GM12878 (cell line): ENCODE results near the gene UNC5B. TPM values are rescaled to one million over a fixed set of nuclear protein-coding genes. Genes with fewer than 3 reads are reported as not detected.

ENCODE experiments used
- ATAC-seq: fragments of 200-7000 bp; cut with Tn5 transposase; 3 replicates; pipeline ENCODE4 v1.9.1; 2020; ENCODE audit warnings: mild to moderate bottlenecking, moderate library complexity
- BruUV-seq: library from RNA; stranded (reverse); fragments of 400-500 nt; replicated peaks from 2 replicates; lab custom pipeline; 2021; lab: Mats Ljungman, UMichigan
- CTCF ChIA-PET: fragments of 300-600 bp; sonication (Branson Sonifier 250); formaldehyde crosslinking; extraction: SDS; loops from one replicate; lab custom pipeline; 2021; ENCODE audit warnings: inconsistent platforms; lab: Yijun Ruan, JAX
- POLR2A ChIA-PET: fragments of 350-600 bp; formaldehyde crosslinking; extraction: SDS; loops from one replicate; lab custom pipeline; 2021; ENCODE audit warnings: inconsistent platforms; lab: Charles Lee
- RAD21 ChIA-PET: fragments of 300-600 bp; sonication (Branson Sonifier 250); formaldehyde crosslinking; loops from one replicate; lab custom pipeline; 2023; ENCODE audit warnings: antibody characterized with exemption; ENCODE audit not compliant: unreplicated experiment; lab: Charles Lee
- SMC1A ChIA-PET: fragments of 300-600 bp; sonication (Branson Sonifier 250); formaldehyde crosslinking; loops from one replicate; lab custom pipeline; 2023; ENCODE audit not compliant: unreplicated experiment, uncharacterized antibody; lab: Charles Lee
- DNase-seq: peaks from one replicate; pipeline ENCODE4 v3.0.0-alpha.2; 2011; ENCODE audit warnings: low read depth, low spot score
- FAIRE-seq: peaks from 3 replicates; lab custom pipeline; 2011; peaks lifted over from hg19 to GRCh38; lab: Jason Lieb, UNC
- H2AFZ ChIP-seq: 2 replicates; pipeline ENCODE4 v1.6.0; 2011; ENCODE audit warnings: low read depth, low read length, control low read depth; ENCODE audit not compliant: control insufficient read depth
- H3K27ac ChIP-seq: 2 replicates; pipeline ENCODE4 v1.5.1; 2011; ENCODE audit warnings: control low read depth; ENCODE audit not compliant: control insufficient read depth, insufficient read depth
- H3K27me3 ChIP-seq, 2 experiments: replicated peaks in 1 of 2; 2 replicates each; pipeline versions ENCODE4 v1.6.0 to v1.6.1; 2011; ENCODE audit warnings: low read length in 1 of 2; ENCODE audit not compliant: control insufficient read depth in 2 of 2, insufficient read depth in 2 of 2
- H3K36me3 ChIP-seq, 2 experiments: 2 replicates each; pipeline ENCODE4 v1.5.1; 2011; ENCODE audit warnings: low read length in 1 of 2; ENCODE audit not compliant: control insufficient read depth in 2 of 2, insufficient read depth in 2 of 2
- H3K4me1 ChIP-seq: 2 replicates; pipeline ENCODE4 v1.6.1; 2011; ENCODE audit warnings: mild to moderate bottlenecking, low read length, moderate library complexity, mixed read lengths; ENCODE audit not compliant: control insufficient read depth, insufficient read depth
- H3K4me2 ChIP-seq: 2 replicates; pipeline ENCODE4 v1.6.0; 2011; ENCODE audit warnings: control low read depth; ENCODE audit not compliant: control insufficient read depth, insufficient read depth
- H3K4me3 ChIP-seq: fragments of 200-600 bp; sonication (generic); 2 replicates; pipeline ENCODE4 v1.5.1; 2016
- H3K79me2 ChIP-seq: 2 replicates; pipeline ENCODE4 v1.6.0; 2011; ENCODE audit warnings: low read length; ENCODE audit not compliant: control insufficient read depth, insufficient read depth
- H3K9ac ChIP-seq: 2 replicates; pipeline ENCODE4 v1.8.0; 2011; ENCODE audit warnings: low read length, control low read depth, mixed read lengths; ENCODE audit not compliant: control insufficient read depth, insufficient read depth
- H3K9me3 ChIP-seq: replicated peaks from 3 replicates; pipeline ENCODE4 v1.5.1; 2011; ENCODE audit warnings: mild to moderate bottlenecking, low read length; ENCODE audit not compliant: control insufficient read depth, insufficient read depth
- H4K20me1 ChIP-seq: 2 replicates; pipeline ENCODE4 v1.6.0; 2011; ENCODE audit not compliant: control insufficient read depth, insufficient read depth
- ASH2L ChIP-seq: fragments of 300-600, 200-600 bp; sonication (generic); IDR thresholded peaks from 2 replicates; pipeline ENCODE4 v1.6.1; 2017; ENCODE audit warnings: low read depth, mild to moderate bottlenecking, borderline replicate concordance
- CHD4 ChIP-seq: fragments of 200-600 bp; sonication (generic); IDR thresholded peaks from 2 replicates; pipeline ENCODE4 v1.6.1; 2016; ENCODE audit warnings: mild to moderate bottlenecking
- KLF5 ChIP-seq: fragments of 450-650 bp; IDR thresholded peaks from 2 replicates; pipeline ENCODE4 v1.6.1; 2014; ENCODE audit warnings: mild to moderate bottlenecking; ENCODE audit not compliant: partially characterized antibody
- MEF2B ChIP-seq: fragments of 450-650 bp; IDR thresholded peaks from 2 replicates; pipeline ENCODE4 v1.6.1; 2018; ENCODE audit warnings: mild to moderate bottlenecking, moderate library complexity; ENCODE audit not compliant: partially characterized antibody, poor library complexity, severe bottlenecking
- NFIC ChIP-seq: IDR thresholded peaks from 2 replicates; pipeline ENCODE4 v1.6.1; 2012; ENCODE audit warnings: low read depth, mild to moderate bottlenecking, inconsistent platforms, low read length, moderate library complexity
- NFYB ChIP-seq: IDR thresholded peaks from 2 replicates; pipeline ENCODE4 v1.6.1; 2011; ENCODE audit warnings: low read depth, mild to moderate bottlenecking, low read length, improper control_type of control experiment, moderate library complexity; ENCODE audit not compliant: insufficient read depth
- SPI1 ChIP-seq: IDR thresholded peaks from 2 replicates; pipeline ENCODE4 v1.6.1; 2011; ENCODE audit warnings: low read depth, mild to moderate bottlenecking, low read length, moderate library complexity, borderline replicate concordance; ENCODE audit not compliant: insufficient read depth
- TBL1XR1 ChIP-seq: IDR thresholded peaks from 2 replicates; pipeline ENCODE4 v1.6.1; 2012; ENCODE audit warnings: low read depth, low read length, improper control_type of control experiment
- ZZZ3 ChIP-seq: IDR thresholded peaks from 2 replicates; pipeline ENCODE4 v1.6.1; 2011; ENCODE audit warnings: low read depth; ENCODE audit not compliant: control insufficient read depth, insufficient read length
- WGBS: methylation state at CpG from one replicate; pipeline ENCODE4 v1.1.6; 2016; ENCODE audit warnings: low lambda C conversion rate; ENCODE audit not compliant: insufficient replicate concordance, insufficient coverage; ENCODE audit errors: missing lambda C conversion rate; 5-methylcytosine and 5-hydroxymethylcytosine counted together
- in situ Hi-C: fragments of 300-500 bp; cut with MboI; formaldehyde crosslinking; loops from 9 replicates; pipeline ENCODE4 v1.14.3; 2018; ENCODE audit warnings: mixed read lengths
- intact Hi-C: fragments of 100-400 bp; cut with micrococcal nuclease; formaldehyde crosslinking; loops from one replicate; pipeline ENCODE4 v1.14.2; 2022; ENCODE audit not compliant: unreplicated experiment
- polyA plus RNA-seq, 11 experiments: library from polyadenylated mRNA; depleted of rRNA in 4 of 11; unstranded in 6 of 11; stranded (reverse) in 5 of 11; fragments of >200 nt; fragmentation: Nextera tagmentation in 4 of 11; fragmentation: Illumina TruSeq in 1 of 11; extraction: Ambion mirVana in 4 of 11; extraction: Trizol in 1 of 11; gene quantifications; 1 replicate in 1 of 11; 2 replicates in 10 of 11; pipeline versions ENCODE4 v1.2.1 to v1.2.3, GENCODE V29; 2011 to 2016; ENCODE audit warnings: inconsistent platforms in 2 of 11, missing spikeins in 2 of 11, low read depth in 1 of 11
- total RNA-seq, 4 experiments: library from RNA; depleted of rRNA in 3 of 4; stranded (reverse); fragments of >200 nt in 3 of 4; fragmentation: Illumina TruSeq in 1 of 4; extraction: Trizol in 1 of 4; gene quantifications; 2 replicates each; pipeline versions ENCODE4 v1.2.1 to v1.2.3, GENCODE V29; 2013 to 2021
- TF ChIP-seq, protein P1 (sequence below): fragments of 150-350 bp; IDR thresholded peaks from 2 replicates; pipeline ENCODE4 v1.6.1; 2016; ENCODE audit warnings: low read depth, low read length
- TF ChIP-seq, protein P2 (sequence below): fragments of 450-650 bp; IDR thresholded peaks from 2 replicates; pipeline ENCODE4 v1.6.1; 2018; ENCODE audit warnings: mild to moderate bottlenecking, low read depth, moderate library complexity; ENCODE audit not compliant: partially characterized antibody
- TF ChIP-seq, protein P3 (sequence below): fragments of 450-650 bp; IDR thresholded peaks from 2 replicates; pipeline ENCODE4 v1.6.1; 2016; ENCODE audit warnings: mild to moderate bottlenecking

UNC5B gene
- total and polyA plus RNA-seq, 10 of the 15 experiments (the other 5 are each of a cell fraction or from before 2014, with no cell fraction given) = 0.03 to 0.08 TPM; not detected in 8

DNA sequence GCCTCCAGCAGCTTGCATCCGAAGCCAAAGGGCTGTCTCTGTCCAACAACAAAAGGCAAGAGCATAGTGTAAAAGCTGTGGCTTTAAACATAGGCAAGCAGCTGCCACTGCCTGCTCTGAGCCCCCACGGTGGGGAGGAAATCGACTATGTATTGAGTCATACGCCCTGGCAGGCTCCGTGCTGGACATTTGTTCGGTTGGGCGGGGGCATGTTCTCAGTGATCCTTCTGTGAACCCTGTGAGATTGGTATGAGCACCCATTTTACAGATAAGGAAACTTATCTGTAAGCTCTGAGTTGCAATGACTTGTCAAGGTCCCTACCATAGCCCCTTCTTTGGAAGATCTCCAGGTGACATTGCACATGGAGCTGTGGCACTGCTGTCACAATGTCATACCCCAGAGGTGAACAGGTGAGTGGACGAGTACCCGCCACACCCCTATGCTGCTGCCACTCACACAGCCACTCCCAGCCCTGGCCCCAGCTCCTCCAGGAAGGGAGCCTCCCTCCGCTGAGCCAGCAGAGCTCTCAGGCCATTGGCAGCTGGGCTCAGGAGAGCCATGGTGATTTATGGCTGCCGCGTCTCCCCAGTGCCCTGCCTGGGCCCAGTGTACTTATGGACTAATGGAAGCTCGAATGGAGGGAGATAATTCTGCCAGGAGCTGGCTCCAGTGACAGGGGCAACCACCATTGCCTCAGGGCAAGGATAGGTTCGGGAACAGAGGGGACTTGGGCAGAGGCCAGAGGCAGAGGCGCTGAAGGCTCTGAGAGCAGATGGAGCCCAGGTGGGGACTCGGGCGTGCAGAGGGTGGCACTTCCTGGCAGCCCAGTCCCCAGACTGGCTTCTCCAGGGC lies 43.7 kb downstream of the UNC5B start (continued):
- TF ChIP-seq, protein P1, sequence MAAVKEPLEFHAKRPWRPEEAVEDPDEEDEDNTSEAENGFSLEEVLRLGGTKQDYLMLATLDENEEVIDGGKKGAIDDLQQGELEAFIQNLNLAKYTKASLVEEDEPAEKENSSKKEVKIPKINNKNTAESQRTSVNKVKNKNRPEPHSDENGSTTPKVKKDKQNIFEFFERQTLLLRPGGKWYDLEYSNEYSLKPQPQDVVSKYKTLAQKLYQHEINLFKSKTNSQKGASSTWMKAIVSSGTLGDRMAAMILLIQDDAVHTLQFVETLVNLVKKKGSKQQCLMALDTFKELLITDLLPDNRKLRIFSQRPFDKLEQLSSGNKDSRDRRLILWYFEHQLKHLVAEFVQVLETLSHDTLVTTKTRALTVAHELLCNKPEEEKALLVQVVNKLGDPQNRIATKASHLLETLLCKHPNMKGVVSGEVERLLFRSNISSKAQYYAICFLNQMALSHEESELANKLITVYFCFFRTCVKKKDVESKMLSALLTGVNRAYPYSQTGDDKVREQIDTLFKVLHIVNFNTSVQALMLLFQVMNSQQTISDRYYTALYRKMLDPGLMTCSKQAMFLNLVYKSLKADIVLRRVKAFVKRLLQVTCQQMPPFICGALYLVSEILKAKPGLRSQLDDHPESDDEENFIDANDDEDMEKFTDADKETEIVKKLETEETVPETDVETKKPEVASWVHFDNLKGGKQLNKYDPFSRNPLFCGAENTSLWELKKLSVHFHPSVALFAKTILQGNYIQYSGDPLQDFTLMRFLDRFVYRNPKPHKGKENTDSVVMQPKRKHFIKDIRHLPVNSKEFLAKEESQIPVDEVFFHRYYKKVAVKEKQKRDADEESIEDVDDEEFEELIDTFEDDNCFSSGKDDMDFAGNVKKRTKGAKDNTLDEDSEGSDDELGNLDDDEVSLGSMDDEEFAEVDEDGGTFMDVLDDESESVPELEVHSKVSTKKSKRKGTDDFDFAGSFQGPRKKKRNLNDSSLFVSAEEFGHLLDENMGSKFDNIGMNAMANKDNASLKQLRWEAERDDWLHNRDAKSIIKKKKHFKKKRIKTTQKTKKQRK = no peak

DNA sequence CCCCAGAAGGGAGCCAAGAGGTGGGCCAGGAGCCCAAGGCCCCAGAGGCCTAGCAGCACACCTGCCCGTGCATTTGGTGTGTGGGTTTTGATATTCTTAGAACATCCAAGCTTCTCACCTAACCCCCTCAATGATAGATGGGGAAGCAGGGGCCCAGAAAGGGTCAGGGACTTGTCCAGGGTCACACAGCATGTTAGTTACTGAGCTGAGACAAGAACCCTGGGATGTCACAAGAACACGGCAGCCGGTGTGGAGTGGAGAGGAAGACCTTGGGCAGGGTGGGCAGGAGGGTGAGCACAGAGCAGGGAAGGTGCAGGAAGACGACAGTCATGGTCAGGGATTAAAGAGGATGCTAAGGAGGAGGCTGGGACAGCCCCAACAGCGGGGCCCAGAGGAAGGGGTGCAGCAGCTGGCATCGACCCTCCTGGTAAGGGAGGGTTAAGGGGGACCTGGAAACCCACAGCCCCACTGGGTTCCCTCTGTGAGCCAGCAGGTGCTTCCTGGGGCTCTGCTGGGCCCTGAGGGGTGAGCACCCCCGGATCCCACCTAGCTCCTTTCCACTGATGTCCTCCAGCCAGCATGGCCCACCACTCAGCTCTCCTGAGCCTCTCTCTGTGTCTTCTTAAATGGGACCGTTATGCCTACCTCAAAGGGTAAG lies 44.4 kb downstream of the UNC5B start:
- no TSS peak for BruUV-seq
- no peak for DNase-seq
- intact Hi-C loops = no loop called here
- no peak overlapping the region for H3K27ac ChIP-seq
- in situ Hi-C loops = no loop called here
- no peaks in the 10 kb centered on the region for H3K4me1 ChIP-seq
- TF ChIP-seq SPI1 (no peak), ZZZ3 (no peak), NFIC (no peak), MEF2B (no peak), CHD4 (no peak), TBL1XR1 (no peak), NFYB (no peak), ASH2L (no peak), KLF5 (no peak)
- TF ChIP-seq, protein P2, sequence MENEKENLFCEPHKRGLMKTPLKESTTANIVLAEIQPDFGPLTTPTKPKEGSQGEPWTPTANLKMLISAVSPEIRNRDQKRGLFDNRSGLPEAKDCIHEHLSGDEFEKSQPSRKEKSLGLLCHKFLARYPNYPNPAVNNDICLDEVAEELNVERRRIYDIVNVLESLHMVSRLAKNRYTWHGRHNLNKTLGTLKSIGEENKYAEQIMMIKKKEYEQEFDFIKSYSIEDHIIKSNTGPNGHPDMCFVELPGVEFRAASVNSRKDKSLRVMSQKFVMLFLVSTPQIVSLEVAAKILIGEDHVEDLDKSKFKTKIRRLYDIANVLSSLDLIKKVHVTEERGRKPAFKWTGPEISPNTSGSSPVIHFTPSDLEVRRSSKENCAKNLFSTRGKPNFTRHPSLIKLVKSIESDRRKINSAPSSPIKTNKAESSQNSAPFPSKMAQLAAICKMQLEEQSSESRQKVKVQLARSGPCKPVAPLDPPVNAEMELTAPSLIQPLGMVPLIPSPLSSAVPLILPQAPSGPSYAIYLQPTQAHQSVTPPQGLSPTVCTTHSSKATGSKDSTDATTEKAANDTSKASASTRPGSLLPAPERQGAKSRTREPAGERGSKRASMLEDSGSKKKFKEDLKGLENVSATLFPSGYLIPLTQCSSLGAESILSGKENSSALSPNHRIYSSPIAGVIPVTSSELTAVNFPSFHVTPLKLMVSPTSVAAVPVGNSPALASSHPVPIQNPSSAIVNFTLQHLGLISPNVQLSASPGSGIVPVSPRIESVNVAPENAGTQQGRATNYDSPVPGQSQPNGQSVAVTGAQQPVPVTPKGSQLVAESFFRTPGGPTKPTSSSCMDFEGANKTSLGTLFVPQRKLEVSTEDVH = no peak
- TF ChIP-seq, protein P3, sequence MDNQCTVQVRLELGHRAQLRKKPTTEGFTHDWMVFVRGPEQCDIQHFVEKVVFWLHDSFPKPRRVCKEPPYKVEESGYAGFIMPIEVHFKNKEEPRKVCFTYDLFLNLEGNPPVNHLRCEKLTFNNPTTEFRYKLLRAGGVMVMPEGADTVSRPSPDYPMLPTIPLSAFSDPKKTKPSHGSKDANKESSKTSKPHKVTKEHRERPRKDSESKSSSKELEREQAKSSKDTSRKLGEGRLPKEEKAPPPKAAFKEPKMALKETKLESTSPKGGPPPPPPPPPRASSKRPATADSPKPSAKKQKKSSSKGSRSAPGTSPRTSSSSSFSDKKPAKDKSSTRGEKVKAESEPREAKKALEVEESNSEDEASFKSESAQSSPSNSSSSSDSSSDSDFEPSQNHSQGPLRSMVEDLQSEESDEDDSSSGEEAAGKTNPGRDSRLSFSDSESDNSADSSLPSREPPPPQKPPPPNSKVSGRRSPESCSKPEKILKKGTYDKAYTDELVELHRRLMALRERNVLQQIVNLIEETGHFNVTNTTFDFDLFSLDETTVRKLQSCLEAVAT = no peak
- no peaks in the 10 kb centered on the region for H4K20me1 ChIP-seq
- no peaks in the 10 kb centered on the region for H3K36me3 ChIP-seq
- ATAC-seq = no peak
- H2AFZ ChIP-seq = no peak overlapping the region
- H3K4me2 ChIP-seq = no peak overlapping the region
- no peak for FAIRE-seq
- WGBS = 3% methylated on average over 7 of the region's 8 CpGs
- H3K27me3 ChIP-seq = no peaks in the 10 kb centered on the region; a peak in 1 of 4 replicates
- no peaks in the 10 kb centered on the region for H3K79me2 ChIP-seq
- ChIA-PET SMC1A (no interaction called here), RAD21 (no interaction called here), POLR2A (no interaction called here), CTCF (interaction anchor here (0.6 kb wide), 1 partner anchor 19 kb away, joined by 3 read pairs; no protein-coding TSS in a partner anchor)
- no peak overlapping the region for H3K4me3 ChIP-seq
- H3K9ac ChIP-seq = no peak overlapping the region
- no peaks in the 10 kb centered on the region for H3K9me3 ChIP-seq
